Stimulated activated CD4-positive, alpha-beta T cell treated with anti-CD3 and anti-CD28 coated beads, Interleukin-2, amount 100 ng/mL, for 4 hours (primary cell): ENCODE results near the gene CDR2L.
A peak's percentile ranks its signal among the peaks of the same experiment; 100 is the strongest.
"Not testable (repeated sequence)": the region's sequence is repeated elsewhere in the genome, so short reads cannot be mapped to it uniquely, and the experiment has no call there.

Experiments
- DNase-seq: peaks from one replicate; pipeline ENCODE4 v3.0.0-alpha.2; 2020; ENCODE audit warnings: low read depth

The CDR2L gene

GRCh38 chr17:75044716-75045115 lies 57.3 kb downstream of the CDR2L start:
- DNase-seq = no peak

- DNase-seq = not testable (repeated sequence)
These were observed 58.5 kb downstream of the CDR2L start for GRCh38 chr17:75045946-75046406.

GRCh38 chr17:75046407-75047289 lies 59.2 kb downstream of the CDR2L start, which contains the start of the genes ATP5PD and KCTD2:
Gene ATP5PD, minus strand, starts transcription at chr17:75046969. Its CDS starts 4,319 bp downstream, at chr17:75042650.
Gene KCTD2, plus strand, starts transcription at chr17:75047225. Its CDS starts 26 bp downstream, at chr17:75047251.
- DNase-seq = peak; percentile 93

GRCh38 chr17:75047398-75048098 lies 60.1 kb downstream of the CDR2L start:
- DNase-seq = peak; percentile 21

GRCh38 chr17:75048249-75048878 lies 60.9 kb downstream of the CDR2L start:
- DNase-seq = no peak

- no peak for DNase-seq
These were observed 61.6 kb downstream of the CDR2L start for GRCh38 chr17:75049057-75049456.

GRCh38 chr17:75049706-75050105 lies 62.3 kb downstream of the CDR2L start:
- no peak for DNase-seq

- no peak for DNase-seq
These were observed 64.5 kb downstream of the CDR2L start for GRCh38 chr17:75051941-75052340.
